Stimulated activated CD8-positive, alpha-beta memory T cell treated with anti-CD3 and anti-CD28 coated beads, Interleukin-15, amount 100 ng/mL, for 1 hour (primary cell): ENCODE data around the gene DEXI.
"Not testable (repeated sequence)": the region's sequence is repeated elsewhere in the genome, so short reads cannot be mapped to it uniquely, and the experiment has no call there.

Experiments used
- DNase-seq: peaks from one replicate; pipeline ENCODE4 v3.0.0-alpha.2; 2020; ENCODE audit warnings: low read depth

The DEXI gene

DNA sequence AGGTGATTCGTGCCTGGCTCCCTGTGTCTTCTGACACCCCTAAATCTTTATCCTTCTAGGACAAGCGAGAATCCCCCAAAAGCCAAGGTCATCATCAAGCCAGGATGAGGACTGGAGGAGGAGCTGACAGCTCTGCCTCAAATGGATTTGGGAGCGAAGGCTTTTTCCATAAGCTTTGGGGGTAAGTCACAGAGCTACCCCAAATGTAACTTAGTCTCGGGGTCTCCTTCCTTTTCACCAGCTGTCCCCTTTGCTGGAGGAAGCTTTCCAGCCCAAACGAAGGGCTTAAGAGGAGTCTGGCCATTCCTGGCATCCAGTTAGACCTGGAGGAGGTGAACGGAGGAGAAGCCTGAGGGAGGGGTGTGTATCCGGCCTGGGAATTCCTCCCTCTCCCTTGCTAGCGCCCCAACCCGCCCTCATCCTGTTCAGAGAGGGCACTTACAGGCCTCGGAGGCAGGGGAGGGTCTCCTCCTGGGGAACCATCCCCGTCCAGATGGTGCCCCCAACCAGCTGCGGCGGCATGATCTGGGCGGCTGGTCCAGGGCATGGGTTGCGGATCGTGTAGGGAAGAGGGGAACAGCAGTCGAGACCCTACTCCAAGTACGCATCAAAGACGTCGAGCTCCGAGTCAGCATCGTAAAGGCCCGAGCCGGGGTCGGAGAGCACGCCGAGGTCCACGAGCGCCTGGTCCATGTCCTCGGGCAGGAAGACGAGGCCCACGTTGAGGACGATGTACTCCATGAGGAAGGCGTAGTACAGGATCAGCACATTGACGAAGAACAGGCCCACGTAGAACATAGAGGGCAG, 938 bp downstream of the DEXI start:
- DNase-seq, result no peak

DNA sequence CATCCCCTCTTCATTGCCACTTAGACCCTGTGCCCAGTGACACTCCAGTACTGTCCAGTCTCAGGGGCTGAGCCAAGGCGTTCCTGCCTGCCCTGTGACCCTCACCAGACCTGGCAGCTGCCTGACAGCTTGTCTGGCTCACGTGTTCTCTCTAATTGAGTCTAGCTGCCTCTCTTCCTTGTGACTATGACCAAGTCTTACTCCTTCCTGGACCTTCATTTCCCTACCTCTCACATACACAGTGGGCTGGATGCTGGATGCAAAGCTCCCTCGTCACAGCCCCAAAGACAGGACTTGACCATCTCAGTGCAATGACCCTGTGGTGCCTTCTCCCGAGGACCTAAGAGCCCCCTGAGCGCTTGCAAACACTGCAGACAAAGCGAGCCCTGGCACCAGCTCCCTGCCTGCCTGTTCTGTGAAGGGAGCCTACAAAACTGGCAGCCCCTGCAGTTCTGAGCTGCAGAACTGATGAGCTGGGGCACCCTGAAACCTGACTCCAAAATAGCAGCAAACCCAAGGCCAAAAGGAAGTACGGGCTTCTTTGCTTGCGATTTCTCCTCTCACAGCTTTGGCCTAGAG, 1.7 kb downstream of the DEXI start:
- no peak for DNase-seq

DNA sequence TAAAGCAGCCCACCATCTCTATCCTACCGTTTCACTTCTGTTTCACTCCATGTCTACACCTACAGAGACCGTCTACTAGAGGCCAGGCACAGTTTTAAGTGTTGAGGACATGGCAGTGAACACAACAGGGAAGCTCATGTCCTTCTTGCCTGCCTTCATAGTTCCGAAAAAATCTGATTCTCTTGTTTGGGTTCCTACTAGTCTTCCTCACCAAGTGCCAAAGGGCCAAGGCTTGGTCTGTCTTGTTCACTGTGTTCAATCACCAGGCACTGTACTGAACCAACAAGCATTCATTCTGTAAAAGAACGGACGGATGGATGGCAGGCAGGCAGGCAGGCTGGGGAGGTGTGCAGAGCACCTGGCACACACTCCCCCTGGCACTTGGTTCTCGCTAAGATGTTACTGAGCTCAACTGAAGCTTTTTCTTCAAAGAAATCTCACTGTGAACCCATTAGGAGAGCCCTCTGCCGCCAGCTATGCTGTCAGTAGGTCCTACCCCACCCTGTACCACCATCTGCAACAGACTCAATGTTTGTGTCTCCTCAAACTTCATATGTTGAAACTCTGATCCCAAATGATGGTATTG, 2.5 kb downstream of the DEXI start:
- DNase-seq, result no peak

DNA sequence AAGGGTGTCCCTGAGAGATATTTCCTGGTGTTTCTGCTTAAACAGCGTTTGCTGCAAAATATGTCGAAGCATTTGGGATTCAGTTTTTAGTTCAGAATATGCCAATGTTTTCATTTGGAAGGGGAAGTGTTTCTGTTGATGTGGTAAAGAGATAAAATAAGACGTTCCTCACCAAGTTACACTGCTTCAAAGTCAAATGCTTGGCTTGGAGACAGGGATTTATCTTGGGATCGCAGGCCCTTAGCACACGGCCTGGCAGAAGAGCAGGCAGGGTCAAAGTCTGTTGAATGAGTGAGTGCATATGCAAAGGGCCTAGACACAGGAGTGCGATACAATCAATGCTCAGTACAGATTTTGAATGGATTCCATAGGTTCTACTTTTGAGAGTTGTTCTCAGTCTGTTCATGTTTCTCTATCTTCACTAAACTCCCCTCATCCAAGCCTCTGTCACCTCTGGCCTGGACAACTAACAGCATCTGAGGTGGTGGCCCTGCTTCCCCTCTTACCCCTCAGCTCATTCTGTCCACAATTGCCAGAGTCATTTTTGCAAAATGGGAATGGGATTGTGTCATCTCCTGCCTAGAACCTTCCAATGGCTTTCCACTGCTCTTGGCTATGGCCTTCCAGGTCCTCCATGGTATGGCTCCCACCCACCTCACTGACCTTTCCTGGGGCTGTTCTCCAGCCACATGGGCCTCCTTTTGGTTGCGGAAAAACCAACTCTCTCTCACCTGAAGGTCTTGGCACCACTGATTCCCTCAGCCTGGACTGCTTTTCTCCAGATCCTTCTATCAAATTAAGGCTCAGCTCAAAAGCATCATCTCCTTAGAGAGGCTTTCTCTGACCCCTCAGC, 3.2 kb downstream of the DEXI start:
- DNase-seq, result no peak

DNA sequence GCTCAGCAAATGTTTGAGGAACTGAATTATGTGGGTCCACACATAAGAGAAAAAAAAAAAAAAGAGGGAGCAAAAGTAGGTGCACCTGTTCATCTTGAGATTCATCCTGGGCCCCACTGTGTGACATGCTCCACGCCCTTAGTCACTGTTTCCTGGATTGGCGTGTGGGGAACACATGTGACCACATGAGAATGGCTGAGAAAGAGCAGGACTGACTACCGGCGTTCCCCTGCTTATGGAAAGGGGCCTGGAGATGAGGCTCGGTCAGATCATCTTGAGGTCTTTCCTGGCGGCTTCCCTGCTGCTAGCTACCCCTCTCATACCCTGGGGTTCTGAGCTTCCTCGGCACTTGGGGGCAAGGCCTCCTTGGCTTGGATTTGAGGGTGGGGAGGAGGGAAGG, 3.9 kb downstream of the DEXI start:
- DNase-seq, result no peak

DNA sequence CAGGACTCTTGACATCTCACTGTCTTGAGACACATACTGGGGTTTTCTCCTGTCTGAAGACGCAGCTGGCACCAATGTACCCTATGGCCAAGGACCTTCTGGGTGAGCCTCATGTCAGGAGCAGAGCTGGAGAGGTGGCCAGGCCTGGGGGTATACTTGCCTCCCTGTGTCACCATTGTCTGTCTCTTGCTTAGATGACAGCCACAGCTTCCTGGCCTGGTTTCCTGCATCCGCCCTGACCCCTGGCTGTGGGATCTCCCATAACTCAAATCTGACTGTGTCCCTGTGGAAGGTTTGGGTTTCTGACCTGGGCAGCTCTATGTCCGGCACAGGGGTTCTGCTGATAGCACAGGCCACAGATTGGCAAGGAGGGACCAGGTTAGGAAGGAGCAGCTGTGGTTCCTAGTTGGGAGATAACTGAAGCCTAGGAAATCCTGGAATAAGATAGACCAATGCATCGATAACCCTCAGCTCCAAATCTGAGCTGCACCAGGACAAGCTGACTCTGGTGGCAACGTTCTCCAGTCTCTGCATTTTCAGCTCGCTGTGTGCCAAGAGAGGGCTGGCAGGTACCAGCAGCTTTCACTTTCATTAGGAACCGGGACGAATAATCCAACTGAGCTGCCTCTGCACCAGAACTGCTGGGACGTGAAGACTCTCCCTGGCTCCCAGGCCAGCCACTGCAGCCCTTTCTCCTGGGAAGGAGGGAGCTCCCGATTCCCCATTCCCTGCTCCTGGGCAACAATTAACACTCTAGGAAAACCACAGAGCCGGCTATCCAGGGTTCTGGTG, 5.0 kb downstream of the DEXI start:
- DNase-seq, result no peak

DNA sequence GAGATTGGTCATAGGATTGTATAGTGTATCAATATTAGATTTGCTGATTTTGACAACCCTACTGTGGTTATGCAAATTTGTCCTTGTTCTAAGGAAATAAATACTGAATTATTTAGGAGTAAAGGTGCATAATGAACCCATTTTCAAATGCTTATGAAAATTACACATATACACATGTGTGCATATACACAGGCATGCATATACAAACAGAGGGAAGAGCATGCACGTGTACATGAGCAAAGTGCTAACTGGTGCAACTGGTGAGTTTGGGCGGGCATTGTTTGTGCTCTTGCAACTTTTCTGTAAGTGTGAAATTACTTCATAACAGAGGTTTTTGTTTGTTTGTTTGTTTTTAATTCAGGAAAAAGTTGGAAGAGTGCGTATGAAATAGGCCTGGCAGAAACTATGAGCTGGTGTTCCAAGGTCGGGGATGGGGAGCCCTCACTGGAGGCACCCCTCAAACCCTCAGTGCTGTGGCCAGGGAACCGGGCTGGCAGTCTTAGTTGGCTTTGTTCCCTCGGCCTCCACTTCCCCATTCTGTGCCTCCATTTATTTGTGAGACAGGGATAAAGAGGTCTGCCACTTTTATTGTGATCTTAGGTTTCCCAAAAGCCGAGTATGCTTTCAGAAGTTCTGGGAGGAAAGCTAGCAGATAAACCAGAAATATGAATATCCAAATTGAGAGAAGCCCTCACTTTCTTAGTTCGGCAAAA, 5.8 kb downstream of the DEXI start:
- DNase-seq, result no peak

DNA sequence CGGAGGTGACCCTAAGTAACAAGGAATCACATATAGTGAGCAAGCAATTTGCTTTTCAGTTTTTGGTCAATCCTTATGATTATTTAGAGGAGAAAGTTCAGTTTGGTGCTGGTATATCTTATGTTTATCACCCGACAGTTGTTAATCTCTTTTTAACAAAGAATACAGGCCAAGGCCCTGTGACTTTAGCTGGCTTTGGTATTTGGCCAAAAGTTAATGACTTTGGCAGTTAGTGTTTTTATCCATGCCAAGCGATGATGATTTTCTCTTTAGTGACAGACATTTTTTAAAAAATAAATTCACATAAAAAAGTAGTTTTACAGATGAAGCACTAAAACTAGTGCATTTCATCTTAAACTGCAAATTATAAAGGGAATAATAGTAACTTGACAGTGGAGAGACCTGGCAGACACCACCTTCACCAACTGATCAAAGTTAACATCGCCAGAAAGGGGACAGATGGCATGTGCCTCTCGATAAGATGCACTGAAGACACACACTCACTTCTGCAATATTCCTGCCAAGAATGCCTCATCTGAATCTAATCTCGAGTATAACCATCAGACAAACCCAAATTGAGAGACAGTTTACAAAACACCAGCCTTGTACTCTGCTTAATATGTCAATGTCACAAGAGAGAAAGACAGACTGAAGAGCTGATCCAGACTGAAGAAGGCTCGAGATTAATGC, 6.9 kb downstream of the DEXI start:
- no peak for DNase-seq

DNA sequence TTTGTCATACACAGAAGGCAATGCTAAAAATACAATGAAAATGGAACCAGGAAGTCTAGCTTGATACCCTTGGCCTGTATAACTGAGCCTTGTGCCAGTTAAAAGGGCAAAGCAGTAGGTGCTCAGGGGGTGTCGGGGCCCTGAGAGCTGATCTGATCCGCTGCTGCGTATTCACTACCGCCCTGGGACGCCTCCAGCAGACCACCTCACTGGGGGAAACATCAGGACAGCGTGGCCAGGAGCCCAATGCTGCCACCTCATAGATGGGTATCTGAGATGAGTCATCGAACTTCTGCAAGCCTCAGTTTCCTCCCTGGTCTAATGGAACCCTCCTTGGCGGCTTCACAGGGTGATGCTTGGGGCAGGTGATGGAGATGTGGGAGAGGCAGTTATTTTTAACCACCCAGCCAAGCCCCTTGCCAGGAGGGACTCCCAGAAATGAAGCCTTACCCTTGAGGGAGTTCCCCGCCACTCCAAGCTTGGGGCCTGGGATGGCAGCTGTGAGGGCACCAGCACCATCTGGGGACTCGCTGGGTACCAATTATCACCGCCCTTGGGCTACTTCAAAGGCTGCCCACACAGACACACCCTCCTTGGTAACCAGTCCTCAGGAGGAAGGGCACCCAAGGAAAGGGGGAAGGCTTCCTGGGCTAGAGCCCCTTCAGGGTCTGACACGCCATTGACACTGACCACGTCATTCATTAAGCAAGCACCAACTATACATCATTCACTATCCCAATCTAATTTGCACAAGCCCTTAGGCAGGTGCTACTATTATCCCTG, 7.8 kb downstream of the DEXI start:
- DNase-seq, result no peak

DNA sequence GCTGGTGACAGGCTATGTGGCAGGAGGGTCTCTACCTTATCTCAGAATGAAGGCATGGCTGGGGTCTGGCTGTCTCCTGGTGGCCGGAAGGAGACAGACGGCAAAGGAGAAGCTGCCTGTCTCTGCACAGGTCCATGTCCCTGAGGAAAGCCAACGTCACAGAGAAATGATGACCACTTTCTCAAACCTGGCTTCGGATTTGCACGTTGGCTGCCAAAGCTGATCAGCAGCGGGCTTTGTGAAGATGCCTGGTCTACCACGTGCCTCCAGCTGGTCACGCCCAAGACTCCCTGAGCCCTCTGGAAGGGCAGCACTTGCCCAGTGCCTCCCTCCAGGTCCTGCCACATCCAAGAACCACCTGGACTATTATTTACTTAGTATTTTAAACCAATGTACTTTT, 8.4 kb downstream of the DEXI start:
- DNase-seq, result no peak

DNA sequence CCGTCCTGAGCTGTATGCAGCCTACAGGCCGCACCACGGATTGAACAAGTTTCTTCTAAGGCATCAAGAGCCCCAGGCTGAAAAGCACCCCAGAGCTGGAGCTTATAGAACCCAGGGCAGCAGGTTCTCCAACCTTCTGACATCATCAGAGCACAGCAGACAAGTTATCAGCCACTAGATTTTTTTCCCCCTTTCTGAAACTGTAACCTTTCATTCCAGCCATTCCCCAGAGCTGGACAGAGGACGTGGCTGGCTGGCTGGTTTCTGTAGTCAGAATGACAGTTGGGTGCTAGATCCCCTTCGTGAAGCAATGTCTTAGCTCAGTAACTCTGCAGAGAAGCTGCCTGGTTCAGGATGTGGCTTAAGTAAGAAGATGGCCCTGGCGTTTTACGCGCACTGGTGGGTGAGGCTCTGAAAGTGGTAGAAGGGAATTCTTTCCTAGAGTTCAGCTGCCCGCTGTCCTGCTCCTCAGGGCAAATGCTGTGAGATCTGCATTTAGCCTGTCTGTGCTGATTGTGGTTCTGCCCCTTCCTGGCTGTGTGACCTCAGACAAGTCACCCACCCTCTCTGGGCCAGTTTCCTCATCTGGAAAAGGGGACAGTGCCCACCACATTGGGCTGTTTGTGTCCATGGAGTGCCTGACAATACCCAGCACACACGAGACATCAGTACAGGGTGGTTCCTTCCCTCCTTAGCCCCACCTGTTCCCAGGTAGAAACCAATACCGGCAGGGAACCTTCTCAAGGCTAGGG, 9.1 kb downstream of the DEXI start:
- no peak for DNase-seq

DNA sequence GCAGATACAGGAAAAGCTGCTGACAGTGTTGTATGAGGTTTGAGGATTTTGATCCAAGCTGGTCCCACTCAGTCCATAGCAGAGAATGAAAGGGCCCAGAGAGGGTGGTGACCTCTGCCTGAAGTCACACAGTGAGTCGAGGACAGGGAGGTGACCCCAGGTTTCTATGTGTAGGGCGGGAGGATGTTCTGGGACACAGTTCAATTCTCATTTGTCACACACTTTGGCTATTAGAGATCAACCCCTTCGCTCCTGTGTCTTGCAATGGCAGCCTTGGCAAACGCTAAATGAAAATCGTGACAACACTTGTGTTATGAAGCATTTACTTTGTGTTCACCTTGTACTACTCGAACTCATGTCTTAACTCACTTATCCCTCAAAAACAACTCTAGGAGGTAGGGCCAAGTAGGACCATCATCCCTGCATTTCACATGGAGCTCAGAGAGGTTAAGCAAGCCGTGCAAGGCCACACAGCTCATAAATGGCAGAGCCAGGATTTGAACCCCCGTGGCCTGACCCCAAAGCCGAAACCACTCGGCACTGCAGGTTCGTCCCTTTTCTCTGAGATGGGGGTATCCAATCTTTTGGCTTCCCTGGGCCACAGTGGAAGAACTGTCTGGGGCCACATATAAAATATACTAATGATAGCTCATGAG, 10.2 kb downstream of the DEXI start:
- no peak for DNase-seq

DNA sequence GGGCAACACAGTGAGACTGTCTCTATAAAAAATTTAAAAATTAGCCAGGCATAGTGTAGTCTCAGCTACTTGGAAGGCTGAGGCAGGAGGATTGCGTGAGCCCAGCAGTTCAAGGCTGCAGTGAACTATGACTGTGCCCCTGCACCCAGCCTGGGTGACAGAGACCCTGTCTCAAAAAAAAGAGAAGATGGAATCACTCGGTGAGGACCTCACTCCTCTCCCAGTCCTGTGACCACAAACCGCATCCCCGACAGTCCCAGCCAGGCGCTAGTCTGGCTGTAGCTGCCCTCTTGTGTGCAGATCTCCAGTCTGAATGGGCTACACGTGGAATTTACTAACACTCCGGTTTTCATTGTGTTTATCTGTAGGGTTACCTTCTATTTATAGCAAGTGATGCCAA, 11.1 kb downstream of the DEXI start:
- no peak for DNase-seq

DNA sequence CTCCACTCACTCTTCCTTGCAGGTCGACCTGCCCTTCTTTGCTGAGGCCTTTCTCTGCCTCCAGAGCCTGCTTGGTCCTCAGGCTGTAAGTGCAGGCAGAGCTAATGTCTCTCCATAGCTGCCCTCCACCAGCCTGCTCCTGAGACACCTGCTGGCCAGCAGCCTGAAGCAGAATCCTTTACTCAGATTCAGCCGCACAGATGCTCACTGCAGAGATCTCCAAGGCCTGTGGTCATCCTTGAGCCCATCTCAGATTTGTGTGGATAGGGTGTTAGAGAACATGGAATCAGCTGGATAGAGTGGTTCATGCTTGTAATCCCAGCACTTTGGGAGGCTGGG, 11.5 kb downstream of the DEXI start:
- no peak for DNase-seq

DNA sequence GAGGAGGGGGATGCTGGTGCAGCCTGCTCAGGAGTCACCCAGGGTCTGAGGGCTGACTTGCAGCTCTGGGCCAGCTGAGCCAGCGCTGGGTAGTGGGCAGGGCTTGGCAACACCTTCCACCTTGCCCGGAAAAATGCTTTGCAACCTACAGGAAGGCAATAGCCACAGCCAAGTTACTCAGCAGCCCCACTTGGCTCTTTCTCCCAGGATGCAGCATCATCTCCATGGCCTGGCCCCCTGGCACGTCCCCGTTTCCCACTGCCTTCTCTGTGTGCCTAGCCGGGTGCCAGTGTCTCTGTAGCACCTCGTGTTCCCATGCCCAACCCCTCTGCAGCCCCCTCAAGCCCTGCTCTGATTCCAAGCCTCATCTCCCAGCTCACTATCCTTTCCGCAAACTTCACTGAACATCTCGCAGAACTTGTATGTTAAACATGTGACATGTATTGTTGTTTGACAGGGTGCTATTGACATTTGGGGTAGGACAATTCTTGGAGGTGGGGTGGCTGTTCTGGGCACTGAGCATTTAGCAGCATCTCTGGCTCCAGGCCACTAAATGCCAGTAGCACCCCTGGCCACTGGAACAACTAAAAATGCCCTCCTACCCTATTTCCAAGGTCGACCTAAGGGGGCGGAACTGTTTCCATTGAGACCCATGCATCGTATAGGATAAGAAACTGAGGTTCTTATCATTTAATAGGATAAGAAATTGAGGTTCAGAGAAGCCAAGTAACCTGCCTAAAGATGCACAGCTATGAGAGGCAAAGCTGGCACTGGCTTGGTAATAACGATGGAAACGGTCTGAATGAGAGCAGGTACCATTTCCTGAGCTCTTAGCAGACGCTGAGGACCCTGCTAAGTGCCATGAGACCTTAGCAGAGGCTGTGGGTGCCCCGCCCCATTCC, 12.2 kb downstream of the DEXI start:
- no peak for DNase-seq

DNA sequence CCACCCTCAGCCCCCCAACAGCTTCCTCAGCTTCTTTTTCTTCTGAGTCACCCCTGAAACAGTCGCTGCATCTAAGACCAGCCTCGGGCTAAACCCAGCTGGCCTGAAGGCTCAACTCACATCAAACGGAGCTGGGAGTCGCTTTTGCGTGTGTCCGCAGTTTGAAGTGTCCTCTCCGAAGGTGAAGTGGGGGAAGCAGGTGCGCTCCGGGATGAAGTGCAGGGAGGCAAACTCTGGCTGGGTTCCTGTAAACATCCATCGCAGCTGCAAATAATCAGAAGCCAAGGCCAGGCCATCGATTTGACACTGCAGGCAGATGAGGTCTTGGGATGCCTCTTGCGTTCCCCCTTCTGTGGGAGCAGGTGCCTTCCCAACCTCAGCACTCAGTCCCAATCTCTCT, 13.2 kb downstream of the DEXI start:
- DNase-seq, result not testable (repeated sequence)

DNA sequence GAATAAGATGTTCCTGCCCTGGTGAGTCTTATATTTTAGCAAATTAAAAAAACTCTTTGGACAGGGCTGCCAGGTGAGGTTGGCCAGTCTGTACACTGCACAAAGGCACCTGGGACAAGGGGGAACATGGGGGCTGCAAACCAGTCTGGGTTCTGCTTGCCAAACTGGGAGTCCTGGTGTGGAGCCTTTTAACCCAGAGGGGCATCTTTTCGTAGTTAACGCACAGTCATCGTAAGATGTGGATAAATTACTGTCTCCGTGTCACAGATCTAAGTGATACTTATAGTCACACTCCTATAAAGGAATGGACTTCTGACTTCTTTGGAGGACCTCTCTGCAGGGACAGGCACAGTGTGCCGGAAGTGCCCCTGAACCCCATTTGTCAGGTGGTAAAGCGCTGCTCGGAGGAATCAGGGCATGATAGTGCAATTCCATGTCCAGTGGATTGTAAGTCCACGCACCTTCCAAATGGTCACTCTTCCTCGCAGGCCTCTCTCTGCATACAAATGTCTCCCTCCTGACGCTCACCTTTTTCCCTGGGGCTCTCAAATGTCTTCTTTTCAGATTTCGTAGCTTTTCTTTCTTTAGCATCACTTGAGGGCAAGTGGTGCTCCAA, 14.7 kb downstream of the DEXI start:
- DNase-seq, result no peak
